GM12872 (cell line): Measurements from ENCODE around the gene NTM.

ENCODE experiments used
- TF ChIP-seq, protein P1 (sequence below): IDR thresholded peaks from 3 replicates; pipeline ENCODE4 v1.5.1; 2011; ENCODE audit warnings: low read depth, mild to moderate bottlenecking, low read length, moderate library complexity; ENCODE audit not compliant: insufficient read depth

The NTM gene

DNA sequence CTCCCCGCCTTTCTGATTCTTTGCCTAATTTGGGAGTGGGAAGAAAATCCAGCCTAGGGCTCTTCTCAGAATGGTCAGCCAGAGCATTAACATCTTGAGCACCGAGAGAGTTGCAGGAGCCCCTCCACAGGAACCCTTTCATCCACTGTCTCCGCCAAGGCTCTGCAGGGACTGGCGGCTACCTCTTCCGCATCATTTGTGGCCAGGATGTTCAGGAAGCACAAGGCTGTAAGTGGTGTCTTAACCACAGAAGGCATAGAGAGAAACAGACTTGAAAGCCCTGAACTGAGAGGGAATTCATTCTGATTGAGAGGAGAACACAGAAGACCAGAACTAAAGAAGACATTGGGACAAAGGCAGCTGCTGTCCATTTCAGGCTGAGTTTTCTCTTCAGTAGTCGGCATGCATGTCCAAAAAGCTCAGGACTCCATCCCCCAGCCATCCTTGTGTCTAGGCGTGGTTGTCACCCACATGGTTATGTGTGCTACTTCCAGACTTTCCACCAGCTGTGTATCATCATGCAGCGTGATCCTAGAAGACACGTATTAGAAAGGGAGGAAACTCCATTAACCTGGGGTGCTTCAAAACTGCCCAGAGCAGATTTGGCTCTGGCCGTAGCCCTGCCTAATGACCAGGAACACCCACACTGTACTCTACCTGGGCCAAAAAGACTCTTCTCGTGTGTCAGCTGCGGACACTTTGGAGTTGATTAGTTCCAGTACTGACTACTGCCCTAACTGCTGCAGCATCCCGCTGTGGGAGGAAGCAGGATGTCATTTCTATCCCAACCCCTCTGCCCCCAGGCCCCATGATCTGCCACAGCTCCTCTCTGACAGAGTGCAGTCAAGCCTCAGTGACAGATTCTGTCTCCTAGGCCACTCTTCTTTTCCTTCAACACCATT, 725.1 kb downstream of the NTM start:
- TF ChIP-seq, protein P1, sequence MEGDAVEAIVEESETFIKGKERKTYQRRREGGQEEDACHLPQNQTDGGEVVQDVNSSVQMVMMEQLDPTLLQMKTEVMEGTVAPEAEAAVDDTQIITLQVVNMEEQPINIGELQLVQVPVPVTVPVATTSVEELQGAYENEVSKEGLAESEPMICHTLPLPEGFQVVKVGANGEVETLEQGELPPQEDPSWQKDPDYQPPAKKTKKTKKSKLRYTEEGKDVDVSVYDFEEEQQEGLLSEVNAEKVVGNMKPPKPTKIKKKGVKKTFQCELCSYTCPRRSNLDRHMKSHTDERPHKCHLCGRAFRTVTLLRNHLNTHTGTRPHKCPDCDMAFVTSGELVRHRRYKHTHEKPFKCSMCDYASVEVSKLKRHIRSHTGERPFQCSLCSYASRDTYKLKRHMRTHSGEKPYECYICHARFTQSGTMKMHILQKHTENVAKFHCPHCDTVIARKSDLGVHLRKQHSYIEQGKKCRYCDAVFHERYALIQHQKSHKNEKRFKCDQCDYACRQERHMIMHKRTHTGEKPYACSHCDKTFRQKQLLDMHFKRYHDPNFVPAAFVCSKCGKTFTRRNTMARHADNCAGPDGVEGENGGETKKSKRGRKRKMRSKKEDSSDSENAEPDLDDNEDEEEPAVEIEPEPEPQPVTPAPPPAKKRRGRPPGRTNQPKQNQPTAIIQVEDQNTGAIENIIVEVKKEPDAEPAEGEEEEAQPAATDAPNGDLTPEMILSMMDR = no peak

DNA sequence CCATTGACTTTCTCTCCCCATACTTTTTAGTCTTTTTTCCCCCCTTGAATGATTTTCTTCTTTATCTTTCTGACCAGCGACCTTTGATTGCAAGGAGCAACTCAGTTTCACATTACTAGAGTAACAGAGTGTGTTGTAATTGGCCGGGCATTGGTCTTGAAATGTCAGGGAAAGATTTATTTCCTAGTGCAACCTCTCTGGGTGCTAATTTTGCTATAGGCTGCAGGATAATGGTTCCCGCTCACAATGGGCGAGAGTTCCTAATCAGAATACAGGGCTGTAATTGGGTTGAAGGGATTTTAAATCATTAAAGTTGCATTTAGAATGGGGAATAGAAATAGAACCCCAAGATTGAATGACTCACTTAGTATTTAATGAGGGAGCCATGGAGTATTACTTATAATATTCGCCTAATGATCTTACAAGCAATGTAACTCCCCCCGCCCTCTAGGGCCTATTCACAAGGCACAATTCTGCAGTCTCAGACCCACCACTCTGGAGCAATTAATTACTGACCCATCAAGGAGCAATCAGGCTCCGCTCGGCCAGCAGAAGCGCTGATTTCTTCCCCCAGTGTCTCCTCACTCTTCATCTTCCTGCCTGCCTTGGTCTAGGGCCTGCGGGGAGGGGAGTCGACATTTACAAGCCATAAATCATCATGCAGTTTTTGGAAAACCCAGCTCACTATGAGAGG, 725.9 kb downstream of the NTM start:
- TF ChIP-seq, protein P1 = no peak

DNA sequence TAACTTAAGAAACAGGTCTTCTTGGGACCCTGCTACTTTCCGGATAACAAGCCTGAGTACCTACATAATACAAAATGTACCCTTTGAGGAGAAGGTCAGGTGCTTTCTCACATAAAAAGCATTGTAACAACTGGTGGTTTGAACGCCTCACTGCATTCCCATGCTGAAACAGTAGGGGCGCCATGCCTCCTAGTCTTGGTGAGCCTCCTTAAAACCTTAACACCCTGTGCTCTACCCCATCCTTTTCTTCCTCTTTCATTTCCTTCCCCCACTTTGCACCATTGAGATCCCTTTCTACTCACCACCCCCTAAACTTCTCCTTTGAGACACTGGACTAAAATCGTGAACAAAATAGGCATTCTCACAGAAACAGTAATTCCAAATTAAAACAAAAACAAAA, 729.3 kb downstream of the NTM start:
- TF ChIP-seq, protein P1 = peak; percentile 78

DNA sequence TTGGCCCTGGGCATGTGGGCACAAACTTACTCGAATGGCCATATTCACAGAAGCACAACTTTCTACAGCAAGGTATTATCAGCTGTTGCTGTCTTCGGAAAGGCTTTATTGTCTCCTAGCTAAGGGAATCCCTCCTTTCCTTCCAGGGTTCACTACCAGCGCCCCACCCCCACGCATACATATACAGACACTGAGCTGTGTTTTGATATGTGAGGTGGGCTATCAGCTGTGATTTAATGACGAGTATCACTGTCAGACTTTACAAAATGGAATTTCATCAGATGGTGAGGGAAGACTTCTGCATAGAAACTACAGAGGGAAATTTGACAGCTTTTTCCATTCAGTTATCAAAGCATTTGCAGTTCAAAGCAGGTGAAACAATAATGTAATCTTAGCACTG, 730.2 kb downstream of the NTM start:
- TF ChIP-seq, protein P1 = no peak

DNA sequence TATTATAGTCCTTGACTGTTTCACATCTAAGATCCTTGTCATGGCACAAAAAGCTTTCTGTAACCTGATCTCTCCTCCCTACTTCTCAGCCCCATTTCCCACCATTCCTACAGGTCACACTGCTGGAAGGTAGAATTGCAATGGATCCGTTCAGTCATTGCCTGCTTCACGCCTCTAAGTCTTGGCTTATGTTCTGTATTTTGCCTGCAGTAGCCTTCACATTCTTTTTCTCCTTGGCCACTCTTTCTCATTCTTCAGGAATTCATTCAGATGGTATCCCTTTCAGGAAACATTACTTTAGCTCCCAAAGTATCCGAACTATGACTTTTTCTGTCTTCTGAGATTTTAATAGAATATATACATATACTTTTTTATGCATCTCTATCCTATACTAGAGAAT, 731.5 kb downstream of the NTM start:
- TF ChIP-seq, protein P1 = no peak

DNA sequence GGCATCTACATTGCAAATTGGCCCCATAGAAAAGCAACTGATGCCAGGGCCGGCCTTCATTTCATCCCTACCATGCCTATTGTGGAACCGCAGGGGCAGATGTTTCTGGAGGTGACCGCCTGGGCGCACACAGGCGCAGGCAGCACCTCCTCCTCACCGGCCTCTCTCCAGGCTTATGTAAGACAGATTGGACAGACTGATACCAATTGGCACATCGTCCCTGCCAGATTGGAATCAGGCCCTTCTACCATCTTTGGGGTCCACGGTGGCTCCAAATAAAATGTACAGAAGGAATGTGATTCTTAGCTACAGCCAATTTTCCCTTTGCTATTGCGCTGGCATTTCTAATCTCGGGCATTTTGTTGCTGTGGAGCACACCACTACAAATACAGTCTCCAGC, 732.6 kb downstream of the NTM start:
- TF ChIP-seq, protein P1 = no peak

DNA sequence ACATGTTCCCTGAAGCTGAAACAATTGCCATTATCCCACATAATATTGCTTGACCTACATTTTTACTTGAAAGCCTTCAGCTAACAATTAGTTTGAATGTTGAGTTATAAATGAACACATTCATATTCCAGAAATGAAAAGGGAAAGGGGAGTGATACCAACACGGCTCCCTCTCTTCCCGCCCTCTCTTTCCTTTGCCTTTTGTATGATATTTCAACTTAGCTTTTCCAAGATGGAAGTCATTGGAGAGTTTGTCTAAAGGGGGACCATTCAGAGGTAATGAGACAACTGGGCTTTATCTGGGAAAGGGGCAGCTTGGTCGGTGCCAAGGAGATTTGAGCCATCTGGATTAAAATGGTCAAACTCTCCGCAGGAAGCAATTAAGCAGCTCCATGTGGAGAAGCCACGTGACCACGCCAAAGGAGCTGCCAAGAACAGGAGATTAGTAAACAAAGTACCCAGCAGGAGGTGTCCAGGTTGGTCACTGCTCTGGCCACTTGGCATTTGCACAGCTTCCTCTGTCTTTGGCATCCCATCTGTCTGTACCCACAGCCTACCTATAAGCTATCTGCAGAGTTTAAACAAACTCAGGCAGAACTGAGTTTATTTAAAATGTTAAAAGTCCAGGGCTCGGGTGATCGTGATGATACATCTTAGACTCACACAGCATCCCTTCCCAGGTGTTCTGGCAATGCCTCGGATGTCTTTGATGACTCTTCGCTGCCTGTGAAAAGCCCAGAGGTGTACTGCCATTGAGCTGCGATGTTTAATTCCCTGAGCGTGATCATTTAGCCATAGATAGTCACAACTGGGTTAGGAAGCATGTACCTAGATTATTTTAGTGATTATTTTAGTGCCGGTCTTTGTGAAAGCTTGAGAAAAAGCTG, 735.9 kb downstream of the NTM start:
- TF ChIP-seq, protein P1 = no peak
